HepG2 (cell line): ENCODE data around the gene ZNF467. TPM values are rescaled to one million over a fixed set of nuclear protein-coding genes. Genes with fewer than 3 reads are reported as not detected.
A peak's percentile ranks its signal among the peaks of the same experiment; 100 is the strongest.

Experiments used
- ATAC-seq: fragments of 200-7000 bp; cut with Tn5 transposase; 3 replicates; pipeline ENCODE4 v1.9.1; 2020; ENCODE audit warnings: mild to moderate bottlenecking, moderate library complexity
- BruUV-seq: library from RNA; stranded (reverse); fragments of 400-500 nt; replicated peaks from 2 replicates; lab custom pipeline; 2021; lab: Mats Ljungman, UMichigan
- CTCF ChIA-PET: fragments of 300-600 bp; formaldehyde crosslinking; extraction: SDS; loops from one replicate; lab custom pipeline; 2021; ENCODE audit warnings: low total read pairs, inconsistent platforms, low intra/inter-chr PET ratio; lab: Yijun Ruan, JAX
- POLR2A ChIA-PET: fragments of 350-600 bp; sonication (Branson Sonifier 250); formaldehyde crosslinking; loops from one replicate; lab custom pipeline; 2020; ENCODE audit warnings: antibody characterized with exemption, inconsistent platforms; lab: Yijun Ruan, JAX
- DNase-seq: peaks from one replicate; pipeline ENCODE4 v3.0.0-alpha.2; 2015; ENCODE audit warnings: low spot score
- FAIRE-seq: peaks from 3 replicates; lab custom pipeline; 2011; peaks lifted over from hg19 to GRCh38; lab: Jason Lieb, UNC
- H2AFZ ChIP-seq: one replicate; pipeline ENCODE4 v1.6.1; 2011; ENCODE audit warnings: low read length, inconsistent platforms
- H3K27ac ChIP-seq: fragments of 300-600 bp; 3 replicates; pipeline ENCODE4 v1.8.0; 2011; ENCODE audit warnings: mixed run types, mild to moderate bottlenecking, mixed read lengths, low read length, inconsistent platforms; ENCODE audit not compliant: insufficient read depth; ENCODE audit errors: extremely low read length
- H3K27me3 ChIP-seq, 2 experiments: fragments of 200-600 bp in 1 of 2; 2 replicates in 1 of 2; 3 replicates in 1 of 2; pipeline versions ENCODE4 v1.6.0 to v1.8.0; 2011; ENCODE audit warnings: low read length in 2 of 2, mild to moderate bottlenecking in 2 of 2, moderate library complexity in 2 of 2, inconsistent platforms in 1 of 2; ENCODE audit not compliant: insufficient read depth in 2 of 2, control insufficient read depth in 1 of 2
- H3K36me3 ChIP-seq, 2 experiments: fragments of 200-600 bp in 1 of 2; replicated peaks in 1 of 2; 2 replicates in 1 of 2; 3 replicates in 1 of 2; pipeline versions ENCODE4 v1.5.1 to v1.8.0; 2011; ENCODE audit warnings: low read length in 2 of 2, inconsistent platforms in 1 of 2; ENCODE audit not compliant: insufficient read depth in 2 of 2, control insufficient read depth in 1 of 2
- H3K4me1 ChIP-seq: 2 replicates; pipeline ENCODE4 v1.5.1; 2012; ENCODE audit warnings: low read length, inconsistent platforms; ENCODE audit not compliant: insufficient read depth
- H3K4me2 ChIP-seq: 2 replicates; pipeline ENCODE4 v1.6.0; 2011; ENCODE audit warnings: low read depth, low read length, inconsistent platforms
- H3K4me3 ChIP-seq, 3 experiments: fragments of 200-600 bp in 1 of 3; sonication (generic), shearing (Covaris generic) in 1 of 3; replicated peaks in 1 of 3; 2 replicates each; pipeline ENCODE4 v1.5.1; 2011 to 2016; ENCODE audit warnings: low read length in 3 of 3, inconsistent platforms in 2 of 3, low read depth in 2 of 3, mild to moderate bottlenecking in 2 of 3, control low read depth in 1 of 3, mixed read lengths in 1 of 3; ENCODE audit not compliant: insufficient read depth in 1 of 3
- H3K79me2 ChIP-seq: one replicate; pipeline ENCODE4 v1.6.1; 2011; ENCODE audit warnings: low read length, inconsistent platforms; ENCODE audit not compliant: insufficient read depth
- H3K9ac ChIP-seq: 2 replicates; pipeline ENCODE4 v1.6.0; 2011; ENCODE audit warnings: mild to moderate bottlenecking, low read depth, low read length, inconsistent platforms; ENCODE audit not compliant: insufficient read depth
- H3K9me3 ChIP-seq: 2 replicates; pipeline ENCODE4 v1.5.1; 2012; ENCODE audit warnings: mild to moderate bottlenecking, low read length
- H4K20me1 ChIP-seq: 2 replicates; pipeline ENCODE4 v1.6.0; 2011; ENCODE audit warnings: inconsistent platforms, mild to moderate bottlenecking, low read length, moderate library complexity; ENCODE audit not compliant: insufficient read depth
- AHR ChIP-seq: IDR thresholded peaks from 2 replicates; pipeline ENCODE4 v1.6.1; 2018; ENCODE audit warnings: missing genetic modification reagents, missing compliant biosample characterization
- HNRNPL ChIP-seq: fragments of 200-400 bp; formaldehyde crosslinking; IDR thresholded peaks from 2 replicates; pipeline ENCODE4 v1.6.1; 2017; ENCODE audit warnings: mild to moderate bottlenecking, low read depth, low read length
- KDM6A ChIP-seq: IDR thresholded peaks from 2 replicates; pipeline ENCODE4 v1.6.1; 2016; ENCODE audit warnings: low read depth
- ZBTB33 ChIP-seq: sonication (generic); formaldehyde crosslinking; IDR thresholded peaks from 2 replicates; pipeline ENCODE4 v1.4.0; 2020; ENCODE audit warnings: missing genetic modification reagents
- ZNF343 ChIP-seq: sonication (generic); formaldehyde crosslinking; IDR thresholded peaks from 2 replicates; pipeline ENCODE4 v1.4.0; 2020; ENCODE audit warnings: mild to moderate bottlenecking, missing genetic modification reagents
- ZNF550 ChIP-seq: sonication (generic); formaldehyde crosslinking; IDR thresholded peaks from 2 replicates; pipeline ENCODE4 v1.4.0; 2020; ENCODE audit warnings: mild to moderate bottlenecking, missing genetic modification reagents, borderline replicate concordance
- ZUFSP ChIP-seq: sonication (generic); formaldehyde crosslinking; IDR thresholded peaks from 2 replicates; pipeline ENCODE4 v1.9.0; 2021; ENCODE audit warnings: missing genetic modification reagents, mild to moderate bottlenecking, borderline replicate concordance
- ZZZ3 ChIP-seq: sonication (generic); formaldehyde crosslinking; IDR thresholded peaks from 2 replicates; pipeline ENCODE4 v1.4.0; 2020; ENCODE audit warnings: missing genetic modification reagents, mild to moderate bottlenecking, borderline replicate concordance
- WGBS: methylation state at CpG from one replicate; pipeline ENCODE4 v1.1.6; 2017; ENCODE audit warnings: low lambda C conversion rate; 5-methylcytosine and 5-hydroxymethylcytosine counted together
- in situ Hi-C: cut with HindIII; loops from 2 replicates; pipeline ENCODE4 v1.10.0; 2017; ENCODE audit warnings: low pct_unique_long_range_greater_than_20kb; ENCODE audit not compliant: extremely low pct_ligation_motif_present
- intact Hi-C: fragments of 100-400 bp; cut with micrococcal nuclease; formaldehyde crosslinking; loops from one replicate; pipeline ENCODE4 v1.10.0; 2022; ENCODE audit not compliant: unreplicated experiment
- polyA plus RNA-seq, 8 experiments: library from polyadenylated mRNA; depleted of rRNA in 3 of 8; stranded (reverse) in 7 of 8; unstranded in 1 of 8; fragments of >200 nt; fragmentation: Illumina TruSeq in 4 of 8; extraction: Trizol in 4 of 8; gene quantifications; 2 replicates each; pipeline versions ENCODE4 v1.2.1 to v1.2.3, GENCODE V29; 2011 to 2016; ENCODE audit warnings: low read depth in 4 of 8, missing spikeins in 1 of 8, mixed read lengths in 1 of 8; ENCODE audit not compliant: insufficient read depth in 1 of 8
- total RNA-seq, 5 experiments: library from RNA; depleted of rRNA; stranded (reverse); fragments of >200 nt; fragmentation: Illumina TruSeq; extraction: Trizol; gene quantifications; 2 replicates each; pipeline ENCODE4 v1.2.3, GENCODE V29; 2016; ENCODE audit warnings: low read depth in 1 of 5
- TF ChIP-seq, protein P1 (sequence below): IDR thresholded peaks from 2 replicates; pipeline ENCODE4 v1.6.1; 2016; ENCODE audit warnings: mild to moderate bottlenecking, missing biosample characterization, missing genetic modification reagents
- TF ChIP-seq, protein P2 (sequence below): sonication (generic); formaldehyde crosslinking; IDR thresholded peaks from 2 replicates; pipeline ENCODE4 v1.4.0; 2020; ENCODE audit warnings: low read depth, mild to moderate bottlenecking, missing genetic modification reagents
- TF ChIP-seq, protein P3 (sequence below): IDR thresholded peaks from 2 replicates; pipeline ENCODE4 v1.6.1; 2016; ENCODE audit warnings: missing compliant biosample characterization, missing genetic modification reagents, borderline replicate concordance

The ZNF467 gene
- total and polyA plus RNA-seq, 2 of the 13 experiments (the other 11 are each of a cell fraction or from before 2014, with no cell fraction given), result 0.03 TPM; not detected in 1

- H3K4me2 ChIP-seq, result no peak overlapping the region
- BruUV-seq, result no TSS peak
- no peaks in the 10 kb centered on the region for H3K79me2 ChIP-seq
- no peaks in the 10 kb centered on the region for H3K4me1 ChIP-seq
- FAIRE-seq (no peak), DNase-seq (no peak), ATAC-seq (no peak)
- no peaks in the 10 kb centered on the region for H4K20me1 ChIP-seq
- H2AFZ ChIP-seq, result no peak overlapping the region
- 62% methylated on average over 7 of the region's 17 CpGs for WGBS
- H3K4me3 ChIP-seq, result no peak overlapping the region
- peaks cover 18 to 64% of the 10 kb centered on the region in 2 experiments; a peak in 4 of 5 replicates for H3K27me3 ChIP-seq
- no peaks in the 10 kb centered on the region for H3K9me3 ChIP-seq
- H3K36me3 ChIP-seq, result no peaks in the 10 kb centered on the region
- intact Hi-C loops, result no loop called here
- ChIA-PET CTCF (no interaction called here), POLR2A (no interaction called here)
- in situ Hi-C loops, result no loop called here
- TF ChIP-seq KDM6A (CRISPR knock-in tag) (no peak), HNRNPL (peak; percentile 45; the same call in 1 of the 2 replicates)
- H3K27ac ChIP-seq, result no peak overlapping the region
- no peak overlapping the region for H3K9ac ChIP-seq
Observed at GRCh38 chr7:149780056-149780455, 6.7 kb upstream of the ZNF467 start.

GRCh38 chr7:149779502-149779805 is 6.1 kb upstream of the ZNF467 start:
- no peaks in the 10 kb centered on the region for H3K4me1 ChIP-seq
- no peak for TF ChIP-seq ZZZ3 (CRISPR knock-in tag)
- TF ChIP-seq ZBTB33, result no peak
- TF ChIP-seq, protein P1, sequence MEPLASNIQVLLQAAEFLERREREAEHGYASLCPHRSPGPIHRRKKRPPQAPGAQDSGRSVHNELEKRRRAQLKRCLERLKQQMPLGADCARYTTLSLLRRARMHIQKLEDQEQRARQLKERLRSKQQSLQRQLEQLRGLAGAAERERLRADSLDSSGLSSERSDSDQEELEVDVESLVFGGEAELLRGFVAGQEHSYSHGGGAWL (CRISPR knock-in tag), result no peak
- no peak for TF ChIP-seq AHR
- no peak for TF ChIP-seq ZNF343
- TF ChIP-seq ZUFSP (CRISPR knock-in tag), result no peak
- TF ChIP-seq, protein P2, sequence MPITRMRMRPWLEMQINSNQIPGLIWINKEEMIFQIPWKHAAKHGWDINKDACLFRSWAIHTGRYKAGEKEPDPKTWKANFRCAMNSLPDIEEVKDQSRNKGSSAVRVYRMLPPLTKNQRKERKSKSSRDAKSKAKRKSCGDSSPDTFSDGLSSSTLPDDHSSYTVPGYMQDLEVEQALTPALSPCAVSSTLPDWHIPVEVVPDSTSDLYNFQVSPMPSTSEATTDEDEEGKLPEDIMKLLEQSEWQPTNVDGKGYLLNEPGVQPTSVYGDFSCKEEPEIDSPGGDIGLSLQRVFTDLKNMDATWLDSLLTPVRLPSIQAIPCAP (CRISPR knock-in tag), result no peak
- TF ChIP-seq, protein P3, sequence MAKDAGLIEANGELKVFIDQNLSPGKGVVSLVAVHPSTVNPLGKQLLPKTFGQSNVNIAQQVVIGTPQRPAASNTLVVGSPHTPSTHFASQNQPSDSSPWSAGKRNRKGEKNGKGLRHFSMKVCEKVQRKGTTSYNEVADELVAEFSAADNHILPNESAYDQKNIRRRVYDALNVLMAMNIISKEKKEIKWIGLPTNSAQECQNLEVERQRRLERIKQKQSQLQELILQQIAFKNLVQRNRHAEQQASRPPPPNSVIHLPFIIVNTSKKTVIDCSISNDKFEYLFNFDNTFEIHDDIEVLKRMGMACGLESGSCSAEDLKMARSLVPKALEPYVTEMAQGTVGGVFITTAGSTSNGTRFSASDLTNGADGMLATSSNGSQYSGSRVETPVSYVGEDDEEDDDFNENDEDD (CRISPR knock-in tag), result no peak
- no peak for TF ChIP-seq ZNF550 (CRISPR knock-in tag)
- TF ChIP-seq, all 625 proteins: peak for 0
- Histone ChIP-seq H3K79me2 (no peaks in the 10 kb centered on the region), H3K4me2 (no peak overlapping the region), H4K20me1 (0 out of 2 replicates have a peak, but pooled peaks cover 1% of the 10 kb centered on the region), H3K36me3 (no peaks in the 10 kb centered on the region), H3K27ac (no peak overlapping the region), H3K9ac (no peak overlapping the region), H2AFZ (no peak overlapping the region), H3K4me3 (no peak overlapping the region), H3K9me3 (no peaks in the 10 kb centered on the region), H3K27me3 (peaks cover 21 to 70% of the 10 kb centered on the region in 2 experiments; a peak in 4 of 5 replicates)
- no peak for ATAC-seq
- BruUV-seq, result no TSS peak
- intact Hi-C loops (no loop called here), in situ Hi-C loops (no loop called here)
- no peak for DNase-seq
- ChIA-PET POLR2A (no interaction called here), CTCF (no interaction called here)
- FAIRE-seq, result no peak
- no CpG with 5 or more reads among the region's 4 CpGs for WGBS
